Retinal pigment epithelial cell (primary cell): ENCODE measurements around the gene PIP4K2A.

ENCODE experiments used
- DNase-seq: peaks from one replicate; pipeline ENCODE4 v3.0.0-alpha.2; 2010; ENCODE audit warnings: low read depth
- H3K4me3 ChIP-seq: 2 replicates; pipeline ENCODE4 v1.5.1; 2011; ENCODE audit warnings: mild to moderate bottlenecking, low read length, control low read depth, moderate library complexity
- TF ChIP-seq, protein P1 (sequence below): conservative IDR thresholded peaks from 2 replicates; pipeline ENCODE4 v1.5.1; 2011; ENCODE audit warnings: low read depth, low read length, control low read depth, inconsistent platforms

Gene PIP4K2A

DNA sequence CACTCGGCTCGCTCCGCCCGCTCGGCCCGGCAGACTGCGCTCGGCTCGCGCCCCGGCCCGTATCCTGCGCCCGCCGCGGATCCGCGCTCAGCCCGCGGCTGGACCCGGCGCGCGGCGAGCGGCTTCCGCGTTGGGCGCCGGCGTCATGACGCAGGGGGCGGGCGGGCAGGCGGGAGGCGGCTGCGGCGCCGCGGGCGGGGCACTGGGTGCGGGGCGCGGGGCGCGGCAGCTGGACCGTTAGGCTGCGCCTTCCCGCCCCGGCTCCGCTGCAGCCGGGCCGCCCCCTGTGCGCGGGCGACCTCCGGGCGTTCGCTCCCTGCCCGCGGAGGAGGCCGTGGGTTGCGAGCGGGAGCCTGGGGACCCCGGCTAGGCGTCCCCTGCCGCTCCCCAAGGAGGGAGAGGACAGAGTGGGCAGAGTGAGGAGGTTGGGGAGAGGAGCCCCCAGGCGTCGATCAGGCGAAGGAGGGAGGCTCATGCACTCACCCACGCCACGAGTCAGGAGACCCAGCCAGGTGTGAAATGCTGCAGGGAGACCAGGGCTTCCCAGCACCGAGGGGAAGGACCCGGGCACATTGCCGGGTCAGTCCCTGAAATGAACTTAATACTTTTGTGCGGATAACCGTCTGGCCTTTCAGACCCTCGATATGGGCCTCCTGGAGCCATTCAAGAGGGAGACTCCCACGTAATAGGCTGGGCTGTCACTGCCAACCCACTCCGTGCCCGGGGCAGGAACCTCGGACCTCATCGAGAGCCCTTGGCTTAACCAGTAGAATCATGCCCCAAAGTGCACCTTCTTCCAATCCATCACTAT, at the start of gene PIP4K2A:
Gene PIP4K2A (minus strand): TSS at position 100 of the 811 bp plus-strand sequence. CDS start 252 bp downstream, outside the sequence.
- no peak for DNase-seq
- TF ChIP-seq, protein P1, sequence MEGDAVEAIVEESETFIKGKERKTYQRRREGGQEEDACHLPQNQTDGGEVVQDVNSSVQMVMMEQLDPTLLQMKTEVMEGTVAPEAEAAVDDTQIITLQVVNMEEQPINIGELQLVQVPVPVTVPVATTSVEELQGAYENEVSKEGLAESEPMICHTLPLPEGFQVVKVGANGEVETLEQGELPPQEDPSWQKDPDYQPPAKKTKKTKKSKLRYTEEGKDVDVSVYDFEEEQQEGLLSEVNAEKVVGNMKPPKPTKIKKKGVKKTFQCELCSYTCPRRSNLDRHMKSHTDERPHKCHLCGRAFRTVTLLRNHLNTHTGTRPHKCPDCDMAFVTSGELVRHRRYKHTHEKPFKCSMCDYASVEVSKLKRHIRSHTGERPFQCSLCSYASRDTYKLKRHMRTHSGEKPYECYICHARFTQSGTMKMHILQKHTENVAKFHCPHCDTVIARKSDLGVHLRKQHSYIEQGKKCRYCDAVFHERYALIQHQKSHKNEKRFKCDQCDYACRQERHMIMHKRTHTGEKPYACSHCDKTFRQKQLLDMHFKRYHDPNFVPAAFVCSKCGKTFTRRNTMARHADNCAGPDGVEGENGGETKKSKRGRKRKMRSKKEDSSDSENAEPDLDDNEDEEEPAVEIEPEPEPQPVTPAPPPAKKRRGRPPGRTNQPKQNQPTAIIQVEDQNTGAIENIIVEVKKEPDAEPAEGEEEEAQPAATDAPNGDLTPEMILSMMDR: no peak
- H3K4me3 ChIP-seq: peak within 1 kb of the TSS; percentile 89

DNA sequence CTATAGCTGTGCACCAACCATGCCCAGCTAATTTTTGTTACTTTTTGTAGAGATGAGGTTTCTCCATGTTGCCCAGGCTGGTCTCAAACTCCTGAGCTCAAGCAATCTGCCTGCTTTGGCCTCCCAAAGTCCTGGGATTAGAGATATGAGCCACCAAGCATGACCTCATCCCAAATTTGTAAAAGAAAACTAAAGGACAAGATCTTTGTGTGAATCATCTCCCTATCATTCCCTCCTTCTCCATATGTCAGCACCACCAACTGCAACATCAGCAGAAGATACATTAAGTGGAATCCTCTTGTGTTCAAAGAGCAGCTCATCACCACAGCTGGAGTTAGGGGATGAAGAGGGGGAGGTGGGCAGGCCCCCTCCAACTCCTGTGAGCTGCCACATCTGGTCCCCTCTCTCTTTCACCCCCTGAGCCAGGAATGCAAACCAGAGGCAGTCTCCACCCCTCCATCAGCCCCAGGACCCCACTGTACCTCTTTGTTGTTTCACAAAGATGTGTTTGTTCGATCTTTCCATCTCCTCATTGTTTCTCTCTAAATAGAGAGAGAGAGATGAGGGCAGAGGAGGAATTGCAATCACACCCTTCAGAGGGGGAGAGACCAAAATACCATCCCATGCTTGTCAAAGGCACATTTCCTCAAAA, 47.3 kb upstream of the PIP4K2A start:
- DNase-seq: no peak
- TF ChIP-seq, protein P1: no peak

DNA sequence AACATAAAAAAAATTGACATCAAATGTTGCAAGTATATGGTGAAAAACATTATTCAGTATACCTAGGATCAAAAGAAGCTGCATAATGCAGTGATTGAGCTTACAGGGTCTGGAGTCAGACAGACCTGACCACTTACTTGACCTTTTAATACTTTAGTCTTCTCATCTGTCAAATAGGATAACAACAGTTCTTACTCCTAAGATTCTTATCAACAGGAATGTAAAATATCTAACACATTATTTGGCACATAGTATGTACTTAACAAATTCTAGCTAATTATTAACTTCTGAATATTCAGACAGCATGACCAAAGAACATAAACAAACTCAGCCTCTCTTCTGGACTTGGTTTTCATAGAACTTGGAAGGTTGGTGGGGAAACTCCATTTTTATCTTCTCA, 45.6 kb upstream of the PIP4K2A start:
- TF ChIP-seq, protein P1: no peak
- no peak overlapping the region for H3K4me3 ChIP-seq
- DNase-seq: no peak

More for the DNA sequence above, 47.3 kb upstream of the PIP4K2A start:
- no peak overlapping the region for H3K4me3 ChIP-seq

DNA sequence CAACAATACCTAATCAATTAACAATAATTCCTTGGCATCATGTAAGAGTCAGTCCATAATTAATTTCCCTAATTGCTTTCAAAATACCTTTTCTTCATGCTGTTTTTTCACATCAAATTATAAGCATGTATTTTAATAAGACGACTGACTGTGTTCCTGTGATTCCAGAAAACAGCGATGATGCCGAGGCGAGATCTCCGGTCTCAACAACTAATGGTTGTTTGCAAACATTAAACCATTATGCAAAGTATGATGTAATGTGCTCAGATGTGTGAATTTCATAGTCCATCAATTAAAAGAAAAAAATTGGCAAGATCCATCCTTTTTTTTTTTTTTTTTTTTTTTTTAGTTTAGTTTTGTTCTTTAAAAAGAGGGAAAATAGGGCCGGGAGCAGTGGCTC, 44.5 kb upstream of the PIP4K2A start:
- H3K4me3 ChIP-seq: no peak overlapping the region
- TF ChIP-seq, protein P1: no peak
- DNase-seq: no peak

DNA sequence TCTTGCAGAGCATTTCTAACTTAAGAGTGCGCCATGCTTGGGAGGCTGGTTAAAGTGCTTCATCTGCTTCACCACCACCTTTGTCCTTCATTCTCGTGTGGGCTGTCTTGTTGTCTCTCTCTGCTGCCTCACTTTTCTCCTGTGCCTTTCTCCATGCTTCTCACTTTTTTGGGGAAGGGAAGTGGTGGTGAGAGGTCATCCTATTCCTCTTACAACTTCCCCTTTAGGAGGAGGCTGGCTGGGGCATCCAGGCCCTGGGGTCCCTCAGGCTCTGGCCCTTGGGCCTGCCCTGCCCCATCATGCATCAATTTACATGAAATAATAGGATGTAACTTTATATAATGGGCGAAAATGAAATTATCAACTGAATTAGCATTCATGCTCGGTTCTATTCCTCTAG, 39.9 kb upstream of the PIP4K2A start:
- DNase-seq: no peak
- H3K4me3 ChIP-seq: no peak overlapping the region
- TF ChIP-seq, protein P1: no peak

DNA sequence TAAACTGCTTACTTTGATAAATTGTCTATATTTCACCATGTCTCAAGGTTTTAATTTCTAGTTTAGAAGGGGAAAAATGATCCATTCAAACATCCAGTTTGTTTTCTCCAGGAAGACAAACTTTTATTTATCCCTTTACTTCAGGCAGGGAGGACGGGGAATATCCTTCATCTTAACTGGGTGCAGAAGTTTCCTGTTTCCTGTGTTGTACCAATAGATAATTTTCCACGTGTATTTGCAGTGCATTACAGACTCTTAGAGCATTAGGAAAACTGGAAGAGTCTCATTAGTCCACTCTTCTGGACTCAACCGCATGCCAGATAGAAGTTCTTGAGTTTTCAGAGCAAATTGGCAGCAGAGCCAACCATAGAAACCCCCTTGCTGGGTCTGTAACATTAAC, 39.4 kb upstream of the PIP4K2A start:
- TF ChIP-seq, protein P1: no peak

More for the DNA sequence above, 39.4 kb upstream of the PIP4K2A start:
- no peak overlapping the region for H3K4me3 ChIP-seq
- no peak for DNase-seq
